SU-DHL-6 (cell line): ENCODE data around the gene DNER.

ENCODE experiments used
- H2AFZ ChIP-seq: fragments of 200-600 bp; sonication (generic); 2 replicates; pipeline ENCODE4 v1.6.1; 2014; ENCODE audit warnings: low read depth, mild to moderate bottlenecking, moderate library complexity, mixed read lengths, antibody characterized with exemption, low read length; ENCODE audit not compliant: severe bottlenecking
- H3F3A ChIP-seq: fragments of 200-600 bp; shearing (Covaris generic); 2 replicates; pipeline ENCODE4 v1.6.0; 2016; ENCODE audit warnings: antibody characterized with exemption, mild to moderate bottlenecking; ENCODE audit not compliant: insufficient read depth
- H3K27ac ChIP-seq: fragments of 200-600 bp; sonication (generic); 2 replicates; pipeline ENCODE4 v1.5.1; 2016; ENCODE audit warnings: low read depth, mild to moderate bottlenecking, low read length, moderate library complexity, mixed read lengths
- H3K27me3 ChIP-seq: fragments of 200-600 bp; sonication (generic), shearing (Covaris generic); 2 replicates; pipeline ENCODE4 v1.6.0; 2014; ENCODE audit warnings: mild to moderate bottlenecking, low read length
- H3K36me3 ChIP-seq: fragments of 200-600 bp; sonication (generic); 2 replicates; pipeline ENCODE4 v1.6.1; 2014; ENCODE audit warnings: mild to moderate bottlenecking, low read length, mixed read lengths
- H3K4me2 ChIP-seq: fragments of 300-600, 200-600 bp; shearing (Covaris generic), sonication (generic); 2 replicates; pipeline ENCODE4 v1.6.0; 2014; ENCODE audit warnings: low read length, low read depth, mild to moderate bottlenecking; ENCODE audit not compliant: poor library complexity, severe bottlenecking
- H3K4me3 ChIP-seq: fragments of 200-600 bp; sonication (generic); 2 replicates; pipeline ENCODE4 v1.5.1; 2014; ENCODE audit warnings: antibody characterized with exemption, low read length, mild to moderate bottlenecking, mixed read lengths; ENCODE audit not compliant: insufficient read depth, poor library complexity, severe bottlenecking
- H3K79me2 ChIP-seq: fragments of 200-600 bp; sonication (generic); 2 replicates; pipeline ENCODE4 v1.6.1; 2014; ENCODE audit warnings: mild to moderate bottlenecking, low read length, moderate library complexity; ENCODE audit not compliant: insufficient read depth
- H3K9ac ChIP-seq: fragments of 200-600 bp; sonication (generic); 2 replicates; pipeline ENCODE4 v1.7.0; 2014; ENCODE audit warnings: mild to moderate bottlenecking, low read length
- H3K9me2 ChIP-seq: fragments of 200-600 bp; sonication (generic); replicated peaks from 2 replicates; pipeline ENCODE4 v1.6.1; 2014; ENCODE audit warnings: low read length; ENCODE audit not compliant: insufficient read depth
- H3K9me3 ChIP-seq: fragments of 200-600 bp; sonication (generic); 2 replicates; pipeline ENCODE4 v1.6.1; 2014; ENCODE audit warnings: low read length, mixed read lengths; ENCODE audit not compliant: insufficient read depth
- H4K20me1 ChIP-seq: fragments of 200-600 bp; sonication (generic); 2 replicates; pipeline ENCODE4 v1.6.1; 2014; ENCODE audit warnings: low read depth, mild to moderate bottlenecking, antibody characterized with exemption, low read length, moderate library complexity, mixed read lengths
- EZH2phosphoT487 ChIP-seq: fragments of 200-600 bp; sonication (generic), shearing (Covaris generic); conservative IDR thresholded peaks from 2 replicates; pipeline ENCODE4 v1.6.1; 2018; ENCODE audit warnings: mild to moderate bottlenecking, antibody characterized with exemption, low read length, moderate library complexity, mixed read lengths
- TF ChIP-seq, protein P1 (sequence below): fragments of 200-600 bp; sonication (generic); IDR thresholded peaks from one replicate; pipeline ENCODE4 v1.5.1; 2017; ENCODE audit warnings: antibody characterized with exemption, mild to moderate bottlenecking, low read length, moderate library complexity; ENCODE audit not compliant: insufficient read depth, poor library complexity, severe bottlenecking

The DNER gene

GRCh38 chr2:229691631-229692030, 22.7 kb downstream of the DNER start:
- Histone ChIP-seq H3K79me2 (no peaks in the 10 kb centered on the region), H3K9me3 (no peaks in the 10 kb centered on the region), H2AFZ (no peak overlapping the region), H3F3A (no peaks in the 10 kb centered on the region), H3K4me3 (no peak overlapping the region), H4K20me1 (no peaks in the 10 kb centered on the region), H3K36me3 (no peaks in the 10 kb centered on the region), H3K27me3 (no peaks in the 10 kb centered on the region), H3K27ac (no peak overlapping the region), H3K9me2 (no peaks in the 10 kb centered on the region), H3K4me2 (no peak overlapping the region), H3K9ac (no peak overlapping the region)
- TF ChIP-seq, protein P1, sequence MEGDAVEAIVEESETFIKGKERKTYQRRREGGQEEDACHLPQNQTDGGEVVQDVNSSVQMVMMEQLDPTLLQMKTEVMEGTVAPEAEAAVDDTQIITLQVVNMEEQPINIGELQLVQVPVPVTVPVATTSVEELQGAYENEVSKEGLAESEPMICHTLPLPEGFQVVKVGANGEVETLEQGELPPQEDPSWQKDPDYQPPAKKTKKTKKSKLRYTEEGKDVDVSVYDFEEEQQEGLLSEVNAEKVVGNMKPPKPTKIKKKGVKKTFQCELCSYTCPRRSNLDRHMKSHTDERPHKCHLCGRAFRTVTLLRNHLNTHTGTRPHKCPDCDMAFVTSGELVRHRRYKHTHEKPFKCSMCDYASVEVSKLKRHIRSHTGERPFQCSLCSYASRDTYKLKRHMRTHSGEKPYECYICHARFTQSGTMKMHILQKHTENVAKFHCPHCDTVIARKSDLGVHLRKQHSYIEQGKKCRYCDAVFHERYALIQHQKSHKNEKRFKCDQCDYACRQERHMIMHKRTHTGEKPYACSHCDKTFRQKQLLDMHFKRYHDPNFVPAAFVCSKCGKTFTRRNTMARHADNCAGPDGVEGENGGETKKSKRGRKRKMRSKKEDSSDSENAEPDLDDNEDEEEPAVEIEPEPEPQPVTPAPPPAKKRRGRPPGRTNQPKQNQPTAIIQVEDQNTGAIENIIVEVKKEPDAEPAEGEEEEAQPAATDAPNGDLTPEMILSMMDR: no peak
- TF ChIP-seq EZH2phosphoT487: no peak

DNA sequence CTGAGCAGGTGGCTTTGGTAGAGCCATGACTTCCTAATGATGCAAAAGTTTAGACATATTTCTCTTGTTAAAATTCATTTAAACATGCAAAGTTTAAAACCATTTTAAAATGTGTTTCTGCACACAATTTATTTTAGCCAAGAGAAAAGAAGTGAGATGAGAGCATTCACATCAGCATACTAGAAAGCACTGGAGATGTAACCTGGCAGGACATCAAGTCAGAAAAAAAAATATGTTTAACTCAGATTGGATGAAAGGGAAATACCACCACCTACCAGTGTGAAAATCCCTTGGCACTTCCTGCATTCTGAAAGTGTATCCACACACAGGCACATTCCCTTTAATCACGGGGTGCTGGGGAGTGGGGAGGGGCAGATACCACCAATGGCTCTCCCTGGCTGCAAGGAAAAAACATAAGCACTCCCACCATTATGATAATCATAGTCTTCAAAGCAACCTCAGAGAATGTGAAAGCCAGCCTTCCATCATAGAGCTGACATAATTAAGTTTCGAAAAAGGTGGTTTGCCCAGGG, 25.0 kb downstream of the DNER start:
- Histone ChIP-seq H2AFZ (no peak overlapping the region), H3K9me3 (no peaks in the 10 kb centered on the region), H3K4me3 (no peak overlapping the region), H3K27ac (no peak overlapping the region), H3K4me2 (no peak overlapping the region), H3K9me2 (no peaks in the 10 kb centered on the region), H3K9ac (no peak overlapping the region), H3K27me3 (no peaks in the 10 kb centered on the region), H4K20me1 (no peaks in the 10 kb centered on the region), H3K36me3 (no peaks in the 10 kb centered on the region), H3F3A (no peaks in the 10 kb centered on the region), H3K79me2 (no peaks in the 10 kb centered on the region)
- TF ChIP-seq EZH2phosphoT487: no peak
- TF ChIP-seq, protein P1: no peak

DNA sequence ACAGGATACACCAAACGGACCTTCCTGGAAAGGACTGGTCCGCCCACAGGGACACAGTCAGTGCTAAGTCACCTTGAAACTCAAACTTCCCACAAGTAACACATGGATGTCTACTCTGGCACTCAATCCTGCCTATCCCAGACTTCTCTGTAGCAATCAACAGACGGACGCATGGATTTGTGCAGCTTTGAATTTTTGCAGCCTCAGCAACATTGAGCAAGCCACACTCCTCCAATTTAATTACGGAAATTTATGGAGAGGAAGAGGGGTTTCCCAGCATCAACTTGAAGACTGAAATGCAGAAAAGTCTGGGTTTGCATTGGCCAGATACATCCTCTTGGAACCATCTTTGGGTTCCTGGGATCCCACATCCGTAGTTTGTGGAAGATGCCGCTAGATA, 26.2 kb downstream of the DNER start:
- Histone ChIP-seq H2AFZ (no peak overlapping the region), H3K9ac (no peak overlapping the region), H3K9me2 (no peaks in the 10 kb centered on the region), H3K27ac (no peak overlapping the region), H3K27me3 (no peaks in the 10 kb centered on the region), H3K36me3 (no peaks in the 10 kb centered on the region), H3F3A (no peaks in the 10 kb centered on the region), H3K4me2 (no peak overlapping the region), H3K9me3 (no peaks in the 10 kb centered on the region), H3K4me3 (no peak overlapping the region), H4K20me1 (no peaks in the 10 kb centered on the region), H3K79me2 (no peaks in the 10 kb centered on the region)
- TF ChIP-seq, protein P1: no peak
- TF ChIP-seq EZH2phosphoT487: no peak
